HepG2 (cell line): ENCODE results near the gene JOSD2. TPM values are rescaled to one million over a fixed set of nuclear protein-coding genes. Genes with fewer than 3 reads are reported as not detected.

Experiments
- ATAC-seq: fragments of 200-7000 bp; cut with Tn5 transposase; 3 replicates; pipeline ENCODE4 v1.9.1; 2020; ENCODE audit warnings: mild to moderate bottlenecking, moderate library complexity
- BruUV-seq: library from RNA; stranded (reverse); fragments of 400-500 nt; replicated peaks from 2 replicates; lab custom pipeline; 2021; lab: Mats Ljungman, UMichigan
- CTCF ChIA-PET: fragments of 300-600 bp; formaldehyde crosslinking; extraction: SDS; loops from one replicate; lab custom pipeline; 2021; ENCODE audit warnings: low total read pairs, inconsistent platforms, low intra/inter-chr PET ratio; lab: Yijun Ruan, JAX
- POLR2A ChIA-PET: fragments of 350-600 bp; sonication (Branson Sonifier 250); formaldehyde crosslinking; loops from one replicate; lab custom pipeline; 2020; ENCODE audit warnings: antibody characterized with exemption, inconsistent platforms; lab: Yijun Ruan, JAX
- DNase-seq: peaks from one replicate; pipeline ENCODE4 v3.0.0-alpha.2; 2015; ENCODE audit warnings: low spot score
- FAIRE-seq: peaks from 3 replicates; lab custom pipeline; 2011; peaks lifted over from hg19 to GRCh38; lab: Jason Lieb, UNC
- H2AFZ ChIP-seq: one replicate; pipeline ENCODE4 v1.6.1; 2011; ENCODE audit warnings: low read length, inconsistent platforms
- H3K27ac ChIP-seq: fragments of 300-600 bp; 3 replicates; pipeline ENCODE4 v1.8.0; 2011; ENCODE audit warnings: mixed run types, mild to moderate bottlenecking, mixed read lengths, low read length, inconsistent platforms; ENCODE audit not compliant: insufficient read depth; ENCODE audit errors: extremely low read length
- H3K27me3 ChIP-seq, 2 experiments: fragments of 200-600 bp in 1 of 2; 2 replicates in 1 of 2; 3 replicates in 1 of 2; pipeline versions ENCODE4 v1.6.0 to v1.8.0; 2011; ENCODE audit warnings: low read length in 2 of 2, mild to moderate bottlenecking in 2 of 2, moderate library complexity in 2 of 2, inconsistent platforms in 1 of 2; ENCODE audit not compliant: insufficient read depth in 2 of 2, control insufficient read depth in 1 of 2
- H3K36me3 ChIP-seq, 2 experiments: fragments of 200-600 bp in 1 of 2; replicated peaks in 1 of 2; 2 replicates in 1 of 2; 3 replicates in 1 of 2; pipeline versions ENCODE4 v1.5.1 to v1.8.0; 2011; ENCODE audit warnings: low read length in 2 of 2, inconsistent platforms in 1 of 2; ENCODE audit not compliant: insufficient read depth in 2 of 2, control insufficient read depth in 1 of 2
- H3K4me1 ChIP-seq: 2 replicates; pipeline ENCODE4 v1.5.1; 2012; ENCODE audit warnings: low read length, inconsistent platforms; ENCODE audit not compliant: insufficient read depth
- H3K4me2 ChIP-seq: 2 replicates; pipeline ENCODE4 v1.6.0; 2011; ENCODE audit warnings: low read depth, low read length, inconsistent platforms
- H3K4me3 ChIP-seq, 3 experiments: fragments of 200-600 bp in 1 of 3; sonication (generic), shearing (Covaris generic) in 1 of 3; replicated peaks in 1 of 3; 2 replicates each; pipeline ENCODE4 v1.5.1; 2011 to 2016; ENCODE audit warnings: low read length in 3 of 3, inconsistent platforms in 2 of 3, low read depth in 2 of 3, mild to moderate bottlenecking in 2 of 3, control low read depth in 1 of 3, mixed read lengths in 1 of 3; ENCODE audit not compliant: insufficient read depth in 1 of 3
- H3K79me2 ChIP-seq: one replicate; pipeline ENCODE4 v1.6.1; 2011; ENCODE audit warnings: low read length, inconsistent platforms; ENCODE audit not compliant: insufficient read depth
- H3K9ac ChIP-seq: 2 replicates; pipeline ENCODE4 v1.6.0; 2011; ENCODE audit warnings: mild to moderate bottlenecking, low read depth, low read length, inconsistent platforms; ENCODE audit not compliant: insufficient read depth
- H3K9me3 ChIP-seq: 2 replicates; pipeline ENCODE4 v1.5.1; 2012; ENCODE audit warnings: mild to moderate bottlenecking, low read length
- H4K20me1 ChIP-seq: 2 replicates; pipeline ENCODE4 v1.6.0; 2011; ENCODE audit warnings: inconsistent platforms, mild to moderate bottlenecking, low read length, moderate library complexity; ENCODE audit not compliant: insufficient read depth
- KMT2B ChIP-seq: IDR thresholded peaks from 2 replicates; pipeline ENCODE4 v1.6.1; 2016; ENCODE audit warnings: missing genetic modification reagents, missing compliant biosample characterization
- PHF21A ChIP-seq: sonication (generic); formaldehyde crosslinking; IDR thresholded peaks from 2 replicates; pipeline ENCODE4 v1.5.0; 2020; ENCODE audit warnings: mild to moderate bottlenecking, missing genetic modification reagents
- POLR2G ChIP-seq: fragments of 200-400 bp; formaldehyde crosslinking; IDR thresholded peaks from 2 replicates; pipeline ENCODE4 v1.6.1; 2018; ENCODE audit warnings: mild to moderate bottlenecking, low read depth, low read length, moderate library complexity
- RFX1 ChIP-seq: fragments of 450-650 bp; IDR thresholded peaks from 2 replicates; pipeline ENCODE4 v1.6.1; 2017
- RFX3 ChIP-seq: IDR thresholded peaks from 2 replicates; pipeline ENCODE4 v1.6.1; 2016; ENCODE audit warnings: missing biosample characterization, missing genetic modification reagents
- TBX3 ChIP-seq: fragments of 450-650 bp; IDR thresholded peaks from 2 replicates; pipeline ENCODE4 v1.6.1; 2017; ENCODE audit warnings: antibody characterized with exemption, mild to moderate bottlenecking, inconsistent platforms, borderline replicate concordance
- ZNF230 ChIP-seq: sonication (generic); formaldehyde crosslinking; IDR thresholded peaks from 2 replicates; pipeline ENCODE4 v1.4.0; 2020; ENCODE audit warnings: mild to moderate bottlenecking, missing genetic modification reagents
- ZNF768 ChIP-seq: sonication (generic); formaldehyde crosslinking; IDR thresholded peaks from 2 replicates; pipeline ENCODE4 v1.4.0; 2020; ENCODE audit warnings: missing genetic modification reagents
- WGBS: methylation state at CpG from one replicate; pipeline ENCODE4 v1.1.6; 2017; ENCODE audit warnings: low lambda C conversion rate; 5-methylcytosine and 5-hydroxymethylcytosine counted together
- in situ Hi-C: cut with HindIII; loops from 2 replicates; pipeline ENCODE4 v1.10.0; 2017; ENCODE audit warnings: low pct_unique_long_range_greater_than_20kb; ENCODE audit not compliant: extremely low pct_ligation_motif_present
- intact Hi-C: fragments of 100-400 bp; cut with micrococcal nuclease; formaldehyde crosslinking; loops from one replicate; pipeline ENCODE4 v1.10.0; 2022; ENCODE audit not compliant: unreplicated experiment
- polyA plus RNA-seq, 8 experiments: library from polyadenylated mRNA; depleted of rRNA in 3 of 8; stranded (reverse) in 7 of 8; unstranded in 1 of 8; fragments of >200 nt; fragmentation: Illumina TruSeq in 4 of 8; extraction: Trizol in 4 of 8; gene quantifications; 2 replicates each; pipeline versions ENCODE4 v1.2.1 to v1.2.3, GENCODE V29; 2011 to 2016; ENCODE audit warnings: low read depth in 4 of 8, missing spikeins in 1 of 8, mixed read lengths in 1 of 8; ENCODE audit not compliant: insufficient read depth in 1 of 8
- total RNA-seq, 5 experiments: library from RNA; depleted of rRNA; stranded (reverse); fragments of >200 nt; fragmentation: Illumina TruSeq; extraction: Trizol; gene quantifications; 2 replicates each; pipeline ENCODE4 v1.2.3, GENCODE V29; 2016; ENCODE audit warnings: low read depth in 1 of 5
- TF ChIP-seq, protein P1 (sequence below): sonication (generic); formaldehyde crosslinking; IDR thresholded peaks from 2 replicates; pipeline ENCODE4 v1.5.0; 2020; ENCODE audit warnings: missing genetic modification reagents
- TF ChIP-seq, protein P2 (sequence below), 2 experiments: sonication (generic) in 1 of 2; formaldehyde crosslinking in 1 of 2; IDR thresholded peaks; 2 replicates each; pipeline versions ENCODE4 v1.4.0 to v1.6.1; 2018 to 2020; ENCODE audit warnings: missing genetic modification reagents in 2 of 2, borderline replicate concordance in 1 of 2, low read depth in 1 of 2, mild to moderate bottlenecking in 1 of 2, missing biosample characterization in 1 of 2
- TF ChIP-seq, protein P3 (sequence below): sonication (generic); formaldehyde crosslinking; IDR thresholded peaks from 2 replicates; pipeline ENCODE4 v1.8.1; 2023; ENCODE audit warnings: mild to moderate bottlenecking, inconsistent platforms, moderate library complexity, missing genetic modification reagents, borderline replicate concordance
- TF ChIP-seq, protein P4 (sequence below): sonication (generic); formaldehyde crosslinking; IDR thresholded peaks from 2 replicates; pipeline ENCODE4 v1.5.0; 2020; ENCODE audit warnings: missing genetic modification reagents

JOSD2 gene
- total and polyA plus RNA-seq, 2 of the 13 experiments (the other 11 are each of a cell fraction or from before 2014, with no cell fraction given) = 2.0 to 4.1 TPM

DNA sequence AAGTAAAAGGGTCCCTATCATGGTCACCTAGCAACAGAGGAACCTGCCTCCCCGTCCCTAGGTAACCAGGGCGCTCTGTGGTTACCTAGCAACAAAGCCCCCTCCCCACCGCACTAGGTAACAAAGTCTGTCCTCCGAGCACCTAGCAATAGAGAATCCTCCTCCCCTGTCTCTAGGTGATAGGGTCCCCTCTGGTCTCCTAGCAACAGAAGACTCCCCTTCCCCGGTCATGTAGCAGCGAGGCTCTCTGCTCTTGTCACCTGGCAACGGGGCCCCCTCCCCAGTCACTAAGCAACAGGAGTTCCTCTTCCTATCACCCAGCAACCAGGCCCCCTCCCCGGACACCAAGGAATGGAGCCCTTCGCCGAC lies 307 bp downstream of the JOSD2 start:
- no peaks in the 10 kb centered on the region; a peak in 3 of 5 replicates for H3K27me3 ChIP-seq
- peak overlapping the region; percentile 60 for H3K4me2 ChIP-seq
- CTCF ChIA-PET = no interaction called here
- H3K4me3 ChIP-seq = peak overlapping the region; percentile 37 to 71 (median 63); a peak in 5 of 6 replicates
- no peaks in the 10 kb centered on the region for H3K79me2 ChIP-seq
- no peak overlapping the region for H3K27ac ChIP-seq
- no peak for ATAC-seq
- no peak for DNase-seq
- no peaks in the 10 kb centered on the region for H3K36me3 ChIP-seq
- POLR2A ChIA-PET = interaction anchor here (1.1 to 1.2 kb wide), 2 partner anchors 127 to 161 kb away, joined by 3 to 4 read pairs; partner anchors contain the start of gene POLD1
- H2AFZ ChIP-seq = no peak overlapping the region
- intact Hi-C loops = no loop called here
- BruUV-seq = no TSS peak
- FAIRE-seq = no peak
- peaks cover 29% of the 10 kb centered on the region for H3K4me1 ChIP-seq
- no peaks in the 10 kb centered on the region for H3K9me3 ChIP-seq
- in situ Hi-C loops = no loop called here
- TF ChIP-seq, protein P1, sequence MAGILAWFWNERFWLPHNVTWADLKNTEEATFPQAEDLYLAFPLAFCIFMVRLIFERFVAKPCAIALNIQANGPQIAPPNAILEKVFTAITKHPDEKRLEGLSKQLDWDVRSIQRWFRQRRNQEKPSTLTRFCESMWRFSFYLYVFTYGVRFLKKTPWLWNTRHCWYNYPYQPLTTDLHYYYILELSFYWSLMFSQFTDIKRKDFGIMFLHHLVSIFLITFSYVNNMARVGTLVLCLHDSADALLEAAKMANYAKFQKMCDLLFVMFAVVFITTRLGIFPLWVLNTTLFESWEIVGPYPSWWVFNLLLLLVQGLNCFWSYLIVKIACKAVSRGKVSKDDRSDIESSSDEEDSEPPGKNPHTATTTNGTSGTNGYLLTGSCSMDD (CRISPR knock-in tag) = no peak
- TF ChIP-seq RFX3 (CRISPR knock-in tag) = peak; percentile 37; the same call in 1 of the 2 replicates
- peak; percentile 75 for TF ChIP-seq RFX1
- H3K9ac ChIP-seq = peak overlapping the region; percentile 45
- no peaks in the 10 kb centered on the region for H4K20me1 ChIP-seq
- 49% methylated on average over 10 of the region's 10 CpGs for WGBS

DNA sequence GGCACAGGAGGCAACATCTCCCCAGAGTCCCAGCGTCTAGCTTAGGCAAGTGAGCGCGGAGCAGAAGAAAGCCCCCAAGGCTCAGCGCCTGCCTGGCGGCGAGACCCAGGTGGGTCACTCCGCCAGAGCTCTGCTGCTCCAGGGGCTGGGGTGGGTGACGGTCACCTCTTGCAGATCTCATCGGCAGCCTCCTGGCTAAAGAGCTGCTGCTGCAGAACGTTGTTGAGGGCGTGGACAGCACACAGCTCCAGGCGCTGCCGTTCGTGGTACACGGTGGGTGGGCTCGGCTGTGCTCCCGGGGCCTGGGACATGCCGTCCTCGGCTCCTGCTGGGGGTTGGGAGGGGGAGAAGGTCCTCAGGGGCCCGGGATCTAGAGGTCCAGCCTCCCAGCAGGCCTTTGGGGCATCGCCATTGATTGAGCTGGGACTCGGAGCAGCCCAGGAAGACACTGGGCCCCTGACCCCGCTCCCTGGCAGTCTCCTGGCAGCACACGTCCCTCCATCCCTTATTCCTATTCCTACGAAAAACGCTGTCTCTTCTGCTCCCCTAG lies 795 bp downstream of the JOSD2 start:
- no peak overlapping the region for H2AFZ ChIP-seq
- peak overlapping the region; percentile 45; the same call in 1 of the 2 replicates for H3K9ac ChIP-seq
- peaks cover 29% of the 10 kb centered on the region for H3K4me1 ChIP-seq
- POLR2A ChIA-PET = no interaction called here
- CTCF ChIA-PET = no interaction called here
- DNase-seq (no peak), ATAC-seq (no peak), FAIRE-seq (no peak)
- no peaks in the 10 kb centered on the region; a peak in 3 of 5 replicates for H3K27me3 ChIP-seq
- H3K36me3 ChIP-seq = no peaks in the 10 kb centered on the region
- 71% methylated on average over 10 of the region's 26 CpGs for WGBS
- peak overlapping the region in 2 of 3 experiments; percentile 63 to 71; a peak in 4 of 6 replicates for H3K4me3 ChIP-seq
- no peaks in the 10 kb centered on the region for H3K79me2 ChIP-seq
- H3K4me2 ChIP-seq = peak overlapping the region; percentile 60; the same call in 1 of the 2 replicates
- intact Hi-C loops = no loop called here
- H4K20me1 ChIP-seq = no peaks in the 10 kb centered on the region
- BruUV-seq = no TSS peak
- H3K27ac ChIP-seq = no peak overlapping the region
- in situ Hi-C loops = no loop called here
- no peaks in the 10 kb centered on the region for H3K9me3 ChIP-seq
- TF ChIP-seq ZNF230 (CRISPR knock-in tag) (no peak), TBX3 (no peak), PHF21A (CRISPR knock-in tag) (no peak), KMT2B (CRISPR knock-in tag) (no peak), ZNF768 (no peak), POLR2G (no peak)
- TF ChIP-seq, protein P2, sequence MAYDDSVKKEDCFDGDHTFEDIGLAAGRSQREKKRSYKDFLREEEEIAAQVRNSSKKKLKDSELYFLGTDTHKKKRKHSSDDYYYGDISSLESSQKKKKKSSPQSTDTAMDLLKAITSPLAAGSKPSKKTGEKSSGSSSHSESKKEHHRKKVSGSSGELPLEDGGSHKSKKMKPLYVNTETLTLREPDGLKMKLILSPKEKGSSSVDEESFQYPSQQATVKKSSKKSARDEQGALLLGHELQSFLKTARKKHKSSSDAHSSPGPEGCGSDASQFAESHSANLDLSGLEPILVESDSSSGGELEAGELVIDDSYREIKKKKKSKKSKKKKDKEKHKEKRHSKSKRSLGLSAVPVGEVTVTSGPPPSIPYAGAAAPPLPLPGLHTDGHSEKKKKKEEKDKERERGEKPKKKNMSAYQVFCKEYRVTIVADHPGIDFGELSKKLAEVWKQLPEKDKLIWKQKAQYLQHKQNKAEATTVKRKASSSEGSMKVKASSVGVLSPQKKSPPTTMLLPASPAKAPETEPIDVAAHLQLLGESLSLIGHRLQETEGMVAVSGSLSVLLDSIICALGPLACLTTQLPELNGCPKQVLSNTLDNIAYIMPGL (CRISPR knock-in tag; IDR thresholded peaks at IDR 0.05; ENCODE audit: borderline replicate concordance in 1 of 2, low read depth in 1 of 2) = no peak
- TF ChIP-seq, protein P3, sequence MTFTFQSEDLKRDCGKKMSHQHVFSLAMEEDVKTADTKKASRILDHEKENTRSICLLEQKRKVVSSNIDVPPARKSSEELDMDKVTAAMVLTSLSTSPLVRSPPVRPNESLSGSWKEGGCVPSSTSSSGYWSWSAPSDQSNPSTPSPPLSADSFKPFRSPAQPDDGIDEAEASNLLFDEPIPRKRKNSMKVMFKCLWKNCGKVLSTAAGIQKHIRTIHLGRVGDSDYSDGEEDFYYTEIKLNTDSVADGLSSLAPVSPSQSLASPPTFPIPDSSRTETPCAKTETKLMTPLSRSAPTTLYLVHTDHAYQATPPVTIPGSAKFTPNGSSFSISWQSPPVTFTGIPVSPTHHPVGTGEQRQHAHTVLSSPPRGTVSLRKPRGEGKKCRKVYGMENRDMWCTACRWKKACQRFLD (CRISPR knock-in tag) = no peak
- TF ChIP-seq, protein P4, sequence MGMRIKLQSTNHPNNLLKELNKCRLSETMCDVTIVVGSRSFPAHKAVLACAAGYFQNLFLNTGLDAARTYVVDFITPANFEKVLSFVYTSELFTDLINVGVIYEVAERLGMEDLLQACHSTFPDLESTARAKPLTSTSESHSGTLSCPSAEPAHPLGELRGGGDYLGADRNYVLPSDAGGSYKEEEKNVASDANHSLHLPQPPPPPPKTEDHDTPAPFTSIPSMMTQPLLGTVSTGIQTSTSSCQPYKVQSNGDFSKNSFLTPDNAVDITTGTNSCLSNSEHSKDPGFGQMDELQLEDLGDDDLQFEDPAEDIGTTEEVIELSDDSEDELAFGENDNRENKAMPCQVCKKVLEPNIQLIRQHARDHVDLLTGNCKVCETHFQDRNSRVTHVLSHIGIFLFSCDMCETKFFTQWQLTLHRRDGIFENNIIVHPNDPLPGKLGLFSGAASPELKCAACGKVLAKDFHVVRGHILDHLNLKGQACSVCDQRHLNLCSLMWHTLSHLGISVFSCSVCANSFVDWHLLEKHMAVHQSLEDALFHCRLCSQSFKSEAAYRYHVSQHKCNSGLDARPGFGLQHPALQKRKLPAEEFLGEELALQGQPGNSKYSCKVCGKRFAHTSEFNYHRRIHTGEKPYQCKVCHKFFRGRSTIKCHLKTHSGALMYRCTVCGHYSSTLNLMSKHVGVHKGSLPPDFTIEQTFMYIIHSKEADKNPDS (CRISPR knock-in tag) = no peak
